GM12878 (cell line): Measurements from ENCODE around the gene ANAPC16. TPM values are rescaled to one million over a fixed set of nuclear protein-coding genes. Genes with fewer than 3 reads are reported as not detected.

ENCODE experiments used
- ATAC-seq: fragments of 200-7000 bp; cut with Tn5 transposase; 3 replicates; pipeline ENCODE4 v1.9.1; 2020; ENCODE audit warnings: mild to moderate bottlenecking, moderate library complexity
- BruUV-seq: library from RNA; stranded (reverse); fragments of 400-500 nt; replicated peaks from 2 replicates; lab custom pipeline; 2021; lab: Mats Ljungman, UMichigan
- CTCF ChIA-PET: fragments of 300-600 bp; sonication (Branson Sonifier 250); formaldehyde crosslinking; extraction: SDS; loops from one replicate; lab custom pipeline; 2021; ENCODE audit warnings: inconsistent platforms; lab: Yijun Ruan, JAX
- POLR2A ChIA-PET: fragments of 350-600 bp; formaldehyde crosslinking; extraction: SDS; loops from one replicate; lab custom pipeline; 2021; ENCODE audit warnings: inconsistent platforms; lab: Charles Lee
- RAD21 ChIA-PET: fragments of 300-600 bp; sonication (Branson Sonifier 250); formaldehyde crosslinking; loops from one replicate; lab custom pipeline; 2023; ENCODE audit warnings: antibody characterized with exemption; ENCODE audit not compliant: unreplicated experiment; lab: Charles Lee
- SMC1A ChIA-PET: fragments of 300-600 bp; sonication (Branson Sonifier 250); formaldehyde crosslinking; loops from one replicate; lab custom pipeline; 2023; ENCODE audit not compliant: unreplicated experiment, uncharacterized antibody; lab: Charles Lee
- DNase-seq: peaks from one replicate; pipeline ENCODE4 v3.0.0-alpha.2; 2011; ENCODE audit warnings: low read depth, low spot score
- FAIRE-seq: peaks from 3 replicates; lab custom pipeline; 2011; peaks lifted over from hg19 to GRCh38; lab: Jason Lieb, UNC
- H2AFZ ChIP-seq: 2 replicates; pipeline ENCODE4 v1.6.0; 2011; ENCODE audit warnings: low read depth, low read length, control low read depth; ENCODE audit not compliant: control insufficient read depth
- H3K27ac ChIP-seq: 2 replicates; pipeline ENCODE4 v1.5.1; 2011; ENCODE audit warnings: control low read depth; ENCODE audit not compliant: control insufficient read depth, insufficient read depth
- H3K27me3 ChIP-seq, 2 experiments: replicated peaks in 1 of 2; 2 replicates each; pipeline versions ENCODE4 v1.6.0 to v1.6.1; 2011; ENCODE audit warnings: low read length in 1 of 2; ENCODE audit not compliant: control insufficient read depth in 2 of 2, insufficient read depth in 2 of 2
- H3K36me3 ChIP-seq, 2 experiments: 2 replicates each; pipeline ENCODE4 v1.5.1; 2011; ENCODE audit warnings: low read length in 1 of 2; ENCODE audit not compliant: control insufficient read depth in 2 of 2, insufficient read depth in 2 of 2
- H3K4me1 ChIP-seq: 2 replicates; pipeline ENCODE4 v1.6.1; 2011; ENCODE audit warnings: mild to moderate bottlenecking, low read length, moderate library complexity, mixed read lengths; ENCODE audit not compliant: control insufficient read depth, insufficient read depth
- H3K4me2 ChIP-seq: 2 replicates; pipeline ENCODE4 v1.6.0; 2011; ENCODE audit warnings: control low read depth; ENCODE audit not compliant: control insufficient read depth, insufficient read depth
- H3K4me3 ChIP-seq: fragments of 200-600 bp; sonication (generic); 2 replicates; pipeline ENCODE4 v1.5.1; 2016
- H3K79me2 ChIP-seq: 2 replicates; pipeline ENCODE4 v1.6.0; 2011; ENCODE audit warnings: low read length; ENCODE audit not compliant: control insufficient read depth, insufficient read depth
- H3K9ac ChIP-seq: 2 replicates; pipeline ENCODE4 v1.8.0; 2011; ENCODE audit warnings: low read length, control low read depth, mixed read lengths; ENCODE audit not compliant: control insufficient read depth, insufficient read depth
- H3K9me3 ChIP-seq: replicated peaks from 3 replicates; pipeline ENCODE4 v1.5.1; 2011; ENCODE audit warnings: mild to moderate bottlenecking, low read length; ENCODE audit not compliant: control insufficient read depth, insufficient read depth
- H4K20me1 ChIP-seq: 2 replicates; pipeline ENCODE4 v1.6.0; 2011; ENCODE audit not compliant: control insufficient read depth, insufficient read depth
- BCLAF1 ChIP-seq: fragments of 450-650 bp; IDR thresholded peaks from 2 replicates; pipeline ENCODE4 v1.6.1; 2017; ENCODE audit warnings: antibody characterized with exemption, mild to moderate bottlenecking, moderate library complexity
- BMI1 ChIP-seq: fragments of 450-650 bp; IDR thresholded peaks from 2 replicates; pipeline ENCODE4 v1.6.1; 2016; ENCODE audit warnings: mild to moderate bottlenecking, moderate library complexity, borderline replicate concordance
- CHD2 ChIP-seq: IDR thresholded peaks from 2 replicates; pipeline ENCODE4 v1.6.1; 2011; ENCODE audit warnings: low read depth, low read length, improper control_type of control experiment, borderline replicate concordance
- ESRRA ChIP-seq: IDR thresholded peaks from 2 replicates; pipeline ENCODE4 v1.6.1; 2012; ENCODE audit warnings: mild to moderate bottlenecking, low read length, improper control_type of control experiment
- GATAD2B ChIP-seq: fragments of 450-650 bp; conservative IDR thresholded peaks from 2 replicates; pipeline ENCODE4 v1.6.1; 2017; ENCODE audit warnings: low read depth, mild to moderate bottlenecking, moderate library complexity
- MLLT1 ChIP-seq: fragments of 450-650 bp; IDR thresholded peaks from 2 replicates; pipeline ENCODE4 v1.6.1; 2016; ENCODE audit warnings: mild to moderate bottlenecking
- NFIC ChIP-seq: IDR thresholded peaks from 2 replicates; pipeline ENCODE4 v1.6.1; 2012; ENCODE audit warnings: low read depth, mild to moderate bottlenecking, inconsistent platforms, low read length, moderate library complexity
- POLR2AphosphoS2 ChIP-seq: IDR thresholded peaks from 2 replicates; pipeline ENCODE4 v1.6.1; 2011; ENCODE audit warnings: low read depth, mild to moderate bottlenecking, low read length, improper control_type of control experiment, moderate library complexity
- SMAD1 ChIP-seq: fragments of 450-650 bp; IDR thresholded peaks from 2 replicates; pipeline ENCODE4 v1.6.1; 2018; ENCODE audit warnings: mild to moderate bottlenecking, low read depth; ENCODE audit not compliant: partially characterized antibody
- SMARCA5 ChIP-seq: fragments of 450-650 bp; IDR thresholded peaks from 2 replicates; pipeline ENCODE4 v1.6.1; 2017; ENCODE audit warnings: mild to moderate bottlenecking
- SUPT20H ChIP-seq: IDR thresholded peaks from 2 replicates; pipeline ENCODE4 v1.6.1; 2011; ENCODE audit warnings: low read depth, mild to moderate bottlenecking, low read length, moderate library complexity, borderline replicate concordance; ENCODE audit not compliant: control insufficient read depth
- ZNF384 ChIP-seq: IDR thresholded peaks from 2 replicates; pipeline ENCODE4 v1.6.1; 2012; ENCODE audit warnings: low read depth, mild to moderate bottlenecking, low read length, improper control_type of control experiment, borderline replicate concordance
- WGBS: methylation state at CpG from one replicate; pipeline ENCODE4 v1.1.6; 2016; ENCODE audit warnings: low lambda C conversion rate; ENCODE audit not compliant: insufficient replicate concordance, insufficient coverage; ENCODE audit errors: missing lambda C conversion rate; 5-methylcytosine and 5-hydroxymethylcytosine counted together
- in situ Hi-C: fragments of 300-500 bp; cut with MboI; formaldehyde crosslinking; loops from 9 replicates; pipeline ENCODE4 v1.14.3; 2018; ENCODE audit warnings: mixed read lengths
- intact Hi-C: fragments of 100-400 bp; cut with micrococcal nuclease; formaldehyde crosslinking; loops from one replicate; pipeline ENCODE4 v1.14.2; 2022; ENCODE audit not compliant: unreplicated experiment
- polyA plus RNA-seq, 11 experiments: library from polyadenylated mRNA; depleted of rRNA in 4 of 11; unstranded in 6 of 11; stranded (reverse) in 5 of 11; fragments of >200 nt; fragmentation: Nextera tagmentation in 4 of 11; fragmentation: Illumina TruSeq in 1 of 11; extraction: Ambion mirVana in 4 of 11; extraction: Trizol in 1 of 11; gene quantifications; 1 replicate in 1 of 11; 2 replicates in 10 of 11; pipeline versions ENCODE4 v1.2.1 to v1.2.3, GENCODE V29; 2011 to 2016; ENCODE audit warnings: inconsistent platforms in 2 of 11, missing spikeins in 2 of 11, low read depth in 1 of 11
- total RNA-seq, 4 experiments: library from RNA; depleted of rRNA in 3 of 4; stranded (reverse); fragments of >200 nt in 3 of 4; fragmentation: Illumina TruSeq in 1 of 4; extraction: Trizol in 1 of 4; gene quantifications; 2 replicates each; pipeline versions ENCODE4 v1.2.1 to v1.2.3, GENCODE V29; 2013 to 2021

ANAPC16 gene
- total and polyA plus RNA-seq, 10 of the 15 experiments (the other 5 are each of a cell fraction or from before 2014, with no cell fraction given): 66.9 to 208 (median 134) TPM

- TF ChIP-seq POLR2AphosphoS2: peak; percentile 100
These were observed 57.8 kb downstream of the ANAPC16 start, which contains the start of gene DDIT4 (continued) for GRCh38 chr10:72273410-72274212.

GRCh38 chr10:72274213-72274729, 58.5 kb downstream of the ANAPC16 start:
- RAD21 ChIA-PET: interaction anchor here (1.1 to 7.8 kb wide), 16 partner anchors 16 to 226 kb away, joined by 4 to 200 read pairs (median 10); partner anchors contain the start of genes ANAPC16 and ASCC1
- TF ChIP-seq NFIC (no peak), MLLT1 (peak; percentile 86), ZNF384 (no peak), SMAD1 (peak; percentile 4), BMI1 (no peak), BCLAF1 (0 out of 2 replicates have a peak, but pooled peaks have one; percentile 8), GATAD2B (0 out of 2 replicates have a peak, but pooled peaks have one; percentile 8), CHD2 (no peak), SUPT20H (no peak), ESRRA (no peak), SMARCA5 (0 out of 2 replicates have a peak, but pooled peaks have one; percentile 16)

More at GRCh38 chr10:72274213-72274729, 58.5 kb downstream of the ANAPC16 start:
- H3K4me3 ChIP-seq: peak overlapping the region; percentile 92
- SMC1A ChIA-PET: interaction anchor here (0.9 to 12.9 kb wide), 26 partner anchors 8 to 225 kb away, joined by 3 to 275 read pairs (median 7); partner anchors contain the start of genes ANAPC16 and ASCC1
- DNase-seq (no peak), FAIRE-seq (no peak), ATAC-seq (peak; percentile 4)
- peak overlapping the region; percentile 62 for H3K4me2 ChIP-seq
- H4K20me1 ChIP-seq: peaks cover 12% of the 10 kb centered on the region
- H3K27ac ChIP-seq: peak overlapping the region; percentile 96
- intact Hi-C loops (no loop called here), in situ Hi-C loops (no loop called here)
- peaks cover 39% of the 10 kb centered on the region for H3K79me2 ChIP-seq
- BruUV-seq: TSS peak; percentile 91
- CTCF ChIA-PET: interaction anchor here (0.8 to 11.3 kb wide), 25 partner anchors 10 to 225 kb away, joined by 3 to 275 read pairs (median 10); no protein-coding TSS in a partner anchor
- peaks cover 12% of the 10 kb centered on the region for H3K4me1 ChIP-seq
- H3K36me3 ChIP-seq: peaks cover 2 to 8% of the 10 kb centered on the region in 2 experiments
- H2AFZ ChIP-seq: no peak overlapping the region
- WGBS: 2% methylated on average over 32 of the region's 40 CpGs
- H3K9ac ChIP-seq: peak overlapping the region; percentile 93
- no peaks in the 10 kb centered on the region for H3K27me3 ChIP-seq
- POLR2A ChIA-PET: interaction anchor here (1.0 to 13.9 kb wide), 21 partner anchors 8 to 60 kb away, joined by 3 to 267 read pairs (median 11); partner anchors contain the start of genes ANAPC16 and ASCC1
- H3K9me3 ChIP-seq: no peaks in the 10 kb centered on the region
